GM12872 (cell line): Measurements from ENCODE around the gene EPB41L4A.

Source experiments
- TF ChIP-seq, protein P1 (sequence below): IDR thresholded peaks from 3 replicates; pipeline ENCODE4 v1.5.1; 2011; ENCODE audit warnings: low read depth, mild to moderate bottlenecking, low read length, moderate library complexity; ENCODE audit not compliant: insufficient read depth

EPB41L4A gene

DNA sequence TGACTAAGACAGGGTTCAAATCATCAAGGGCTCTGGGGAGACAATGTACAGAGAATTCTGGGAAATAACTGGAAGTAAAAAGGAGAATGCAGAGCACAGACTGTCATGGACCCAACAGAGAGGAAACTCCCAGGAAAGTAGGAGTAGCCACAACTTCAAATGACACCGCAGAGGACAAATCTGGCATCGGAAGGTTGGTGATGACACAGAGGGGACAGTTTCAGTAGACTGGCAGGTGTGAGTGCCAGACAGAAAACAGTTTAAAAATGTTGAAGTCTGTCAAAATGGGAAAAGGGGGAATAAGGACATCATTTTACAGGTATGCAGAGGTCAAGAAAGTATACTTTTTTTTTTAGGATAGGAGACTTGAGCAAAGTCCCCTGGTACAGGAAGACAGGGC lies 70.2 kb downstream of the EPB41L4A start:
- TF ChIP-seq, protein P1, sequence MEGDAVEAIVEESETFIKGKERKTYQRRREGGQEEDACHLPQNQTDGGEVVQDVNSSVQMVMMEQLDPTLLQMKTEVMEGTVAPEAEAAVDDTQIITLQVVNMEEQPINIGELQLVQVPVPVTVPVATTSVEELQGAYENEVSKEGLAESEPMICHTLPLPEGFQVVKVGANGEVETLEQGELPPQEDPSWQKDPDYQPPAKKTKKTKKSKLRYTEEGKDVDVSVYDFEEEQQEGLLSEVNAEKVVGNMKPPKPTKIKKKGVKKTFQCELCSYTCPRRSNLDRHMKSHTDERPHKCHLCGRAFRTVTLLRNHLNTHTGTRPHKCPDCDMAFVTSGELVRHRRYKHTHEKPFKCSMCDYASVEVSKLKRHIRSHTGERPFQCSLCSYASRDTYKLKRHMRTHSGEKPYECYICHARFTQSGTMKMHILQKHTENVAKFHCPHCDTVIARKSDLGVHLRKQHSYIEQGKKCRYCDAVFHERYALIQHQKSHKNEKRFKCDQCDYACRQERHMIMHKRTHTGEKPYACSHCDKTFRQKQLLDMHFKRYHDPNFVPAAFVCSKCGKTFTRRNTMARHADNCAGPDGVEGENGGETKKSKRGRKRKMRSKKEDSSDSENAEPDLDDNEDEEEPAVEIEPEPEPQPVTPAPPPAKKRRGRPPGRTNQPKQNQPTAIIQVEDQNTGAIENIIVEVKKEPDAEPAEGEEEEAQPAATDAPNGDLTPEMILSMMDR: no peak

DNA sequence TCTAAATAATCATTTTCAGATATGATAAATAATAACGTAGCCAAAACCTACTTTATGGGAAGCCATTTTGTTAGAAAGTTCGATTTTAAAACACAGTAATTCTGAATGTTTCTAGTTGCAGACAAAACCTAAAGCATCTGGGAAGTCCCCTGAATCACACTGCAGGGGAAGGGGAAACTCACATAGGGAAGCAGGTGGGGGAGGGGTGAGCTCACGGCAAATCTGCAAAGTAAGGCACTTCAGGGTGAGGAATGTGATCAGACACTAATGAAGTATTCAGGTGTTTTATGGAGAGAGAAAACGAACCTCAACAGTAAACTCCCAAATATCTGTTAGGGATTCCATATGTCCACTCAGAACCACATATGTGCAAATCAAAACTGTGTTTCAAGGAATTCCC lies 70.7 kb downstream of the EPB41L4A start:
- TF ChIP-seq, protein P1: no peak

DNA sequence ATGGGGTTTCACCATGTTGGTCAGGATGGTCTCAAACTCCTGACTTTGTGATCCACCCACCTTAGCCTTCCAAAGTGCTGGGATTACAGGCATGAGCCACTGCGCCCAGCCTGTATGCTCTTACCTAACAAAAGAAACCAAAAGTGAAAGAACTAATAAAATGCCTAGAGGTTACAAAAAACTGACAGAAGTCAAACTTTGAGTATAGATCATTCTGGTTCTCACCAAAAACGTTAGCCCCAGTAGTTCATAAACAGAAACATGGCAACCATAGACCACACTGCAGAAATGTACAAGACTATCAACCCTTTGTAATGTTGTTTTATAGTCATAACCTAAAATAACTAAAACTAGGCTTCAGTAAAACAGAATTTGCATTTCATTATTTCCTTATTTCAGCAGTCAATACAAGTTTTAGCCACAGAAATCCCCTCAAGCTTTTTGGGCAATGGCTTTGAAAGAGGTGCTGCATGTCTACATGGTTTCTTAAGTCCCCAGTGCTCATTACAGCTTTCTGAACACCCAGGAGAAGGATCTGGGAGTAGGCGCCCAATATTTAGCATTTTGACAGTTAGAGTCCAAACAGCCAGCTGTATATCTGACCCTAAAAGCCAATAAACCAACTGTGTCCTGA lies 72.5 kb downstream of the EPB41L4A start:
- TF ChIP-seq, protein P1: no peak

DNA sequence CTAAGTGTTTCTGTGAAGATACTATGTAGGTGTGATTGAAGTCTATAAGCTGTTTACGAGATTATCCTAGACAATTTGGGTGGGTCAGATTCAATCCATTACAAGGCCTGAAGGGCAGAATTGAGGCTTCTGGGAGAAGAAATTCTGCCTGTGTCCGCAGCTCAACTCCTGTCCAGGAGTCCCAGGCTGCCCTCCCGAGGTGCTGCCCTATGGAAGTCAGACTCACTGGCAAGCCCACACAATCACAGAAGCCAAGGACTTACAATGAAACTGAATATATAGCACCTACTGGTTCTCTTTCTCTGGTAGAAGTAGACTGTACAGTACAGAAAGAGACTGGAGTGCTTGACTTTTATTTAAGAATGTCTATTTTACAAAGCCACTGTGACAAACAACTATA lies 74.5 kb downstream of the EPB41L4A start:
- TF ChIP-seq, protein P1: no peak

DNA sequence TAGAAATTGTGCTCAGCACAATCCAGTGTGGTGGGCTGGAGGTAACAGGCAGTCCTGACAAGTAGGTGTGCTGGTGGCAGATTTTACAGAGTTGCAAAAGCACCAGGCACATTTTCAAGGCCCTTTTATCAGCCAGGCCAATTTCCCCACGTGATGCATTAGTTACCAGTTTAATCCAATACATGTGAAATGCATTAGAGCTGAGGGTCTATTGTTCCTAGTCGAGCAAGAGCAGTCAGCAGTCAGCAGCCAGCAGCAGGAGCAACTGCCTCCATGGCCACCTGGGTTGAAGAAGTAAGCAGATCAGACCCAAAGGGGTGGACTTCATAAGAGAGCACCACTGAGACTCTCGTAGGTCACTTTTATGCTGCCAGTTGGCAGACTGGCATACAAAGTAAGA lies 76.7 kb downstream of the EPB41L4A start:
- TF ChIP-seq, protein P1: no peak

DNA sequence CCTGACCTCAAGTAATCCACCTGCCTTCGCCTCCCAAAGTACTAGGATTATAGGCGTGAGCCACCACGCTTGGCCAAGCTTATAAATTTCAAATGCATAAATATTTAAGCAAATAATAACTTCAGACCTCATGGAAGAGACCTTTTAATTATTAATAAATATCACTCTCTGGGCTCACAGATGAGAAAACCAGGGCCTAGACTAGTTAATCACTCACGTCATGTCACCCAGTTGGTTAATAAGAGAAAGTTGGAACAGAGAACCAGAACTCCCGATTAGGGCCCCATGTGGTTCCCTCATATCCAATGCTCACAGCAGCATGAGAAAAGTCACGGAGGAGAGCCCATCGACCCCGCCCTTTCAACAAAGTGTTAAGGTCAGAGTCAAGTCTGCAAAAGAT lies 79.3 kb downstream of the EPB41L4A start:
- TF ChIP-seq, protein P1: no peak

DNA sequence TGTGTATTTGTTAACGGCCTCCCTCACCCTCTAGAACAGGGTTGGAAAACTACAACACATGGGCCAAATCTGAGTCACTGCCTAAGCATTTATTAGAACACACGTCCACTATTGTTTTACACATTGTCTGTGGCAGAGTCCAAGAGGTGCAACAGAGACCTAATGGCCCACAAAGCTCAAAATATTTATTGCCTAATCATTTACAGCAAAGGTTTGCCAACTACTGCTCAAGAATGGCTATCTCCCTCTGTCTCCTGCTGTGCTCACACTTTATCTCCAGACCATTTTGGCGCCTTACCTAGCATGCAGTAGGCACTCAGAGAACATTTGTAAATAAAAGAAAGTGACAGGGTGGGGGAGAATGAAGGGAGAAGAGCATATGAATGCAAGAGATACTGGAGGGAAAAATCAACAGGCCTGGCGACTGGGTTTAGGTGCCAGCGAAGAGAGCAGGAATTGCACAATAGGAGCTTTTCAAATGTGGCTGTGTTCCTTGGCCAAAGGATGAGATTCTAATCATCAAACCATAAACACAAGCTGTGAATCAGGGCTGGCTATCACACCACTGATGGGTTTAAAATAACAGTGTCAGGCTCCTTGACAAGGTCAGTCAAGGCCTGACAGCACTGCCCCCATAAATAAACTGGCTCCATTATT lies 80.3 kb downstream of the EPB41L4A start:
- TF ChIP-seq, protein P1: no peak
